A549 (cell line): ENCODE data around the gene CPLX4. TPM values are rescaled to one million over a fixed set of nuclear protein-coding genes. Genes with fewer than 3 reads are reported as not detected.

Source experiments
- ATAC-seq, 2 experiments: fragments of 200-7000 bp in 1 of 2; fragments of >200 bp in 1 of 2; cut with Nextera tagmentation in 1 of 2; cut with Tn5 transposase in 1 of 2; 3 replicates each; pipeline versions ENCODE4 v1.8.0 to v1.9.1; 2018 to 2020; ENCODE audit warnings: mild to moderate bottlenecking in 1 of 2, moderate library complexity in 1 of 2
- CTCF ChIA-PET: fragments of 300-600 bp; sonication (Branson Sonifier 250); formaldehyde crosslinking; extraction: SDS; loops from one replicate; lab custom pipeline; 2021; ENCODE audit warnings: antibody characterized with exemption, inconsistent platforms; lab: Yijun Ruan, JAX
- POLR2A ChIA-PET: fragments of 350-600 bp; formaldehyde crosslinking; extraction: SDS; loops from one replicate; lab custom pipeline; 2021; ENCODE audit warnings: antibody characterized with exemption, inconsistent platforms; lab: Yijun Ruan, JAX
- DNase-seq, 2 experiments: peaks; one replicate each; pipeline versions ENCODE4 v3.0.0 to v3.0.0-alpha.2; 2011 to 2016; ENCODE audit warnings: low read depth in 1 of 2, low spot score in 1 of 2
- FAIRE-seq: peaks from 2 replicates; lab custom pipeline; 2011; peaks lifted over from hg19 to GRCh38; lab: Jason Lieb, UNC
- H3K27ac ChIP-seq, 2 experiments: fragments of >200 bp; sonication (Bioruptor Twin); formaldehyde crosslinking; 3 replicates each; pipeline ENCODE4 v1.5.1; 2016 to 2017
- H3K4me1 ChIP-seq: fragments of >200 bp; sonication (Bioruptor Twin); formaldehyde crosslinking; 3 replicates; pipeline ENCODE4 v1.6.1; 2016
- H3K4me2 ChIP-seq: fragments of >200 bp; sonication (Bioruptor Twin); formaldehyde crosslinking; 3 replicates; pipeline ENCODE4 v1.6.1; 2016
- H3K4me3 ChIP-seq: fragments of >200 bp; sonication (Bioruptor Twin); formaldehyde crosslinking; 3 replicates; pipeline ENCODE4 v1.5.1; 2016
- H3K9me3 ChIP-seq: fragments of >200 bp; sonication (Bioruptor Twin); formaldehyde crosslinking; 3 replicates; pipeline ENCODE4 v1.6.1; 2016
- CEBPB ChIP-seq, 2 experiments: fragments of >200 bp in 1 of 2; sonication (Bioruptor Twin) in 1 of 2; formaldehyde crosslinking in 1 of 2; IDR thresholded peaks; 2 replicates each; pipeline ENCODE4 v1.6.1; 2012 to 2016
- CHD4 ChIP-seq: fragments of 200-600 bp; sonication (generic); IDR thresholded peaks from 2 replicates; pipeline ENCODE4 v1.6.1; 2016; ENCODE audit warnings: antibody characterized with exemption, mild to moderate bottlenecking, borderline replicate concordance
- CTCF ChIP-seq: fragments of >200 bp; sonication (Bioruptor Twin); formaldehyde crosslinking; IDR thresholded peaks from 3 replicates; pipeline ENCODE4 v1.5.1; 2016
- E2F6 ChIP-seq: IDR thresholded peaks from 2 replicates; pipeline ENCODE4 v1.6.1; 2012; ENCODE audit warnings: low read depth, borderline replicate concordance
- EHF ChIP-seq: fragments of 250-450 bp; sonication (Bioruptor Pico); IDR thresholded peaks from 2 replicates; pipeline ENCODE4 v1.5.0; 2020; ENCODE audit warnings: mild to moderate bottlenecking
- EHMT2 ChIP-seq: fragments of 200-600 bp; sonication (generic); IDR thresholded peaks from 2 replicates; pipeline ENCODE4 v1.6.1; 2016; ENCODE audit warnings: antibody characterized with exemption, low read depth, mild to moderate bottlenecking, moderate library complexity
- FOSB ChIP-seq: fragments of 250-450 bp; sonication (Bioruptor Pico); IDR thresholded peaks from 2 replicates; pipeline ENCODE4 v1.5.0; 2020; ENCODE audit warnings: mild to moderate bottlenecking, moderate library complexity
- GATA3 ChIP-seq: IDR thresholded peaks from 2 replicates; pipeline ENCODE4 v1.6.1; 2012; ENCODE audit warnings: borderline replicate concordance
- HDAC2 ChIP-seq: fragments of 200-600 bp; sonication (generic); IDR thresholded peaks from 2 replicates; pipeline ENCODE4 v1.6.1; 2016
- HES2 ChIP-seq: fragments of >200 bp; sonication (Bioruptor Twin); formaldehyde crosslinking; IDR thresholded peaks from 2 replicates; pipeline ENCODE4 v1.6.1; 2016
- HOXA7 ChIP-seq: fragments of 250-450 bp; sonication (Bioruptor Pico); IDR thresholded peaks from 2 replicates; pipeline ENCODE4 v1.5.0; 2020; ENCODE audit warnings: mild to moderate bottlenecking, moderate library complexity
- HOXB5 ChIP-seq: fragments of 250-450 bp; sonication (Bioruptor Pico); IDR thresholded peaks from 2 replicates; pipeline ENCODE4 v1.5.0; 2020; ENCODE audit warnings: mild to moderate bottlenecking, moderate library complexity
- NFE2L2 ChIP-seq: fragments of 150-350 bp; conservative IDR thresholded peaks from 2 replicates; pipeline ENCODE4 v1.6.1; 2014; ENCODE audit warnings: low read length
- PHF8 ChIP-seq: fragments of 200-600 bp; sonication (generic); IDR thresholded peaks from 2 replicates; pipeline ENCODE4 v1.6.1; 2016; ENCODE audit warnings: low read depth, mild to moderate bottlenecking, antibody characterized with exemption, moderate library complexity, borderline replicate concordance
- RAD21 ChIP-seq, 2 experiments: fragments of >200 bp in 1 of 2; sonication (Bioruptor Twin) in 1 of 2; formaldehyde crosslinking in 1 of 2; IDR thresholded peaks in 1 of 2; conservative IDR thresholded peaks in 1 of 2; 2 replicates in 1 of 2; 3 replicates in 1 of 2; pipeline ENCODE4 v1.6.1; 2012 to 2018; ENCODE audit warnings: inconsistent platforms in 1 of 2
- RCOR1 ChIP-seq: fragments of 150-350 bp; IDR thresholded peaks from 2 replicates; pipeline ENCODE4 v1.6.1; 2014; ENCODE audit warnings: antibody characterized with exemption, low read length, low read depth
- REST ChIP-seq: fragments of 200-600 bp; sonication (generic); IDR thresholded peaks from 2 replicates; pipeline ENCODE4 v1.6.1; 2016; ENCODE audit warnings: antibody characterized with exemption, mild to moderate bottlenecking, moderate library complexity
- RNF2 ChIP-seq: fragments of 200-600 bp; sonication (generic); IDR thresholded peaks from 2 replicates; pipeline ENCODE4 v1.6.1; 2016; ENCODE audit warnings: low read depth, mild to moderate bottlenecking, antibody characterized with exemption, moderate library complexity, borderline replicate concordance
- SMC3 ChIP-seq: fragments of >200 bp; sonication (Bioruptor Twin); formaldehyde crosslinking; IDR thresholded peaks from 3 replicates; pipeline ENCODE4 v1.6.1; 2018; ENCODE audit warnings: inconsistent platforms
- TP53 ChIP-seq: fragments of 250-450 bp; sonication (Bioruptor Pico); IDR thresholded peaks from 2 replicates; pipeline ENCODE4 v1.5.0; 2021; ENCODE audit warnings: mild to moderate bottlenecking, moderate library complexity
- ZNF302 ChIP-seq: fragments of 250-450 bp; sonication (Bioruptor Pico); IDR thresholded peaks from 2 replicates; pipeline ENCODE4 v1.9.0; 2021; ENCODE audit warnings: inconsistent platforms, mild to moderate bottlenecking, moderate library complexity
- ZSCAN20 ChIP-seq: fragments of 250-450 bp; sonication (Bioruptor Pico); IDR thresholded peaks from 2 replicates; pipeline ENCODE4 v1.8.0; 2022; ENCODE audit warnings: mild to moderate bottlenecking, moderate library complexity
- WGBS: methylation state at CpG from one replicate; pipeline ENCODE4 v1.1.6; 2017; ENCODE audit errors: missing lambda C conversion rate; 5-methylcytosine and 5-hydroxymethylcytosine counted together
- polyA plus RNA-seq, 4 experiments: library from polyadenylated mRNA; depleted of rRNA in 3 of 4; stranded (reverse); fragments of >200 nt; fragmentation: RNase III in 1 of 4; extraction: RNeasy Plus Mini Kit Qiagen cat#74134 plus additional on column Dnase treatment in 1 of 4; gene quantifications; 2 replicates in 3 of 4; 3 replicates in 1 of 4; pipeline ENCODE4 v1.2.3, GENCODE V29; 2011 to 2017

CPLX4 gene
- polyA plus RNA-seq, 2 of the 4 experiments (the other 2 are of a cell fraction), result not detected

- Histone ChIP-seq H3K9me3 (no peaks in the 10 kb centered on the region), H3K4me2 (no peak overlapping the region), H3K4me1 (peaks cover 17% of the 10 kb centered on the region; the same call in 2 of the 3 replicates), H3K4me3 (no peak overlapping the region), H3K27ac (no peak overlapping the region)
- FAIRE-seq, result no peak
- TF ChIP-seq HDAC2 (no peak), CHD4 (no peak), ZNF302 (CRISPR knock-in tag) (no peak), RNF2 (no peak), HOXA7 (CRISPR knock-in tag) (no peak), RCOR1 (no peak), E2F6 (no peak), HOXB5 (CRISPR knock-in tag) (no peak), FOSB (CRISPR knock-in tag) (no peak), ZSCAN20 (no peak), GATA3 (no peak), TP53 (CRISPR knock-in tag) (no peak), EHMT2 (no peak), RAD21 (conservative IDR thresholded peaks at IDR 0.05 in 1 of 2, IDR thresholded peaks at IDR 0.05 in 1 of 2) (no peak)
- TF ChIP-seq, all 56 proteins: peak for 0
- ChIA-PET POLR2A (interaction anchor here (1.0 kb wide), 1 partner anchor 546 kb away, joined by 3 read pairs; no protein-coding TSS in a partner anchor), CTCF (interaction anchor here (2.6 to 3.1 kb wide), 2 partner anchors 46 to 48 kb away, joined by 11 to 12 read pairs; no protein-coding TSS in a partner anchor)
- ATAC-seq (no peak), DNase-seq (no peak)
- 90% methylated on average over 2 of the region's 2 CpGs for WGBS
Measured at GRCh38 chr18:59354731-59355130, 36.3 kb upstream of the CPLX4 start.

GRCh38 chr18:59353079-59353680 lies 34.7 kb upstream of the CPLX4 start:
- no peak for ATAC-seq
- no peak overlapping the region for H3K27ac ChIP-seq
- no peak for DNase-seq
- 89% methylated on average over 4 of the region's 4 CpGs for WGBS
- no peaks in the 10 kb centered on the region for H3K9me3 ChIP-seq
- ChIA-PET POLR2A (no interaction called here), CTCF (interaction anchor here (3.2 kb wide), 1 partner anchor 49 kb away, joined by 12 read pairs; no protein-coding TSS in a partner anchor)
- H3K4me3 ChIP-seq, result no peak overlapping the region
- H3K4me2 ChIP-seq, result no peak overlapping the region
- TF ChIP-seq EHF (CRISPR knock-in tag) (no peak), GATA3 (no peak), REST (no peak), SMC3 (no peak), CTCF (no peak), PHF8 (no peak), RCOR1 (no peak), HES2 (no peak), CEBPB (IDR thresholded peaks at IDR 0.05) (no peak), NFE2L2 (no peak), RNF2 (no peak), ZSCAN20 (no peak)
- FAIRE-seq, result no peak
- H3K4me1 ChIP-seq, result peaks cover 17% of the 10 kb centered on the region; the same call in 2 of the 3 replicates
